ENCODE data around the gene FGF23. TPM values are rescaled to one million over a fixed set of nuclear protein-coding genes. Genes with fewer than 3 reads are reported as not detected.
A peak's percentile ranks its signal among the peaks of the same experiment; 100 is the strongest.
"Not testable (repeated sequence)": the region's sequence is repeated elsewhere in the genome, so short reads cannot be mapped to it uniquely, and the experiment has no call there.

FGF23 gene
- polyA plus RNA-seq (ENCODE audit: insufficient read length) = 0.19 TPM

DNA sequence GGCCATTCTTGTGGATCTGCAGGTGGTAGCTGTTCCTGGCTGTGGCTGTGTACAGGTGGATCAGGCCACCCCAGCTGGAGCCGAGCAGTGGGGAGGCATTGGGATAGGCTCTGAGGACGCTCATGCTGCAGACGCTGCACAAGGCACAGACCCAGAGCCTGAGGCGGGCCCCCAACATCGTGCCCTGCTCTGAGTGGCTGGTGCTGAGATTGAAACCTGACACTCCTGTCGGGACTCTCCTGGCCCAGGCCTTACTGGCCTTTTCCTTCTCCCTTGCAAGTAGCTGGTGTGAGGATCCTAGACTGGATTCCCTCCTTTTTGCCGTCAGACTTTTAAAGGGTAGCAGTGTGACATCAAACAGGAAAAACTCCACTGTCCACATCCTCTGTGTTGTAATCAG lies at the start of gene FGF23:
Gene FGF23, minus strand, starts transcription at position 308 of the 400 bp plus-strand sequence. Its CDS starts 130 bp downstream, at position 178.
- peak; percentile 16 for DNase-seq (ENCODE audit: low read depth)

DNA sequence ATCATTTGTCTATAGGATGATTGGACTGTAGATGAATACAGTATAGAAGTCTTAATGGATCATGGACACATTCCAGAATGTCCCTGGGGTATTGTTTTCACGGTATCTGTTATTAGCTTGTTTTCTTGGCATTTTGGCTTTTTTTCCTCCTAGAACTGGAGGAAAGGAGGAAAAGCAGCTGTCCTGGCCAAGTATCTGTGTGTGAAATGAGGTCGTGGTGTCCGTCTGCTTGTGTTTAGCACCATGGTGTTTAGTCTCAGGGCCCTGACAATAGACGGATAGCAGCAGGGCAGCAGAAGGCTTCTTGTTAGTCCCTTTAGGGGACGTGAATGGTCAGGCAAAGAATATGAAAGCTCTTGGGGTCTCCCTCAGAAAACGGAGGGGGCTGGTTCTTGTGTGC lies 44.9 kb upstream of the FGF23 start:
- no peak for DNase-seq (ENCODE audit: low read depth)

DNA sequence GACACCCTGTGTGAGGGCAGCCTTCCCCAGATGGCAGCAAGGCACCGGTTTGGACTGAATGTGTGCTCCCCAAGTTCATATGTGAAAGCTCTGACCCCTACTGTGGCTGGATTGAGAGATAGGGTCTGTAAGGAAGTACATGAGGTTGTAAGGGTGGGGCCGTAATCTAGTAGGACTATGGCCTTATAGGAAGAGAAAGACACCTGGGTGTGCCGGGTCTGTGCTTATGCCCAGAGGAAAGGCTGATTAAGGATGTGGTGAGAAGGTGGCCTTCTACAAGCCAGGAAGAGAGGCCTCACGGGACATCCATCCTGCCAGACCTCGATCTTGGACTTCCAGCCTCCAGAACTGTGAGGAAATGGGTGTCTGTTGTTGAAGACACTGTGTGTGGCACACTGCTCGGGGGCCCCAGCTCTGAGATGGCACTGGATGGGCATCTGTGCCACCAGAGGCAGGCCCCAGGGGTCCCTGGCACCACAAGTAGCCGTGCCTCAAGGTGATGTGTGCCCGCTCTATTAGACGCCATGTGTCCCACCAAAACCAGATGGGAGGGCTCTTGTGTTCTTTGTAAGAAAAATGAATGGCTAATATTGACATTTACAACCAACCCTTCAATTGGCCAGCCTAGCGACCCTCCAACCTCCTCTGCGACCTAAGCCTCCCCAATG lies 44.1 kb upstream of the FGF23 start:
- no peak for DNase-seq (ENCODE audit: low read depth)

DNA sequence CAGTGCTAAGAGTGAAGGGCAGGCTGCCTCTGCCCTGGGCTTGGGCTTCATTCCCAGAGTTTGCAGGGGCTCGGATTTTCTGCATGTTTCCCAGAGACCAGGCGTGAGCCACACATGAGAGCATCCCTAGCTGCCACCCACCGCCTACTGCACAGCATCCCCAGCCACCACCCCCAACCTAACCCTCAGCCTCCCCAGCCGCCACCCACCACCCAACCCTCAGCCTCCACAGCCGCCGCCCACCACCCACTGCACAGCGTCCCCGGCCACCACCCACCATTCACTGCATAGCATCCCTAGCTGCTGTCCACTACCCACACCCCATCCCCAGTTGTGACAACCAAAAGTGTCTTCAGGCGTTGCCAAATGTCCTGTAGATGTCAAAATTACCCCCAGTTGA lies 43.5 kb upstream of the FGF23 start:
- DNase-seq (ENCODE audit: low read depth) = no peak

DNA sequence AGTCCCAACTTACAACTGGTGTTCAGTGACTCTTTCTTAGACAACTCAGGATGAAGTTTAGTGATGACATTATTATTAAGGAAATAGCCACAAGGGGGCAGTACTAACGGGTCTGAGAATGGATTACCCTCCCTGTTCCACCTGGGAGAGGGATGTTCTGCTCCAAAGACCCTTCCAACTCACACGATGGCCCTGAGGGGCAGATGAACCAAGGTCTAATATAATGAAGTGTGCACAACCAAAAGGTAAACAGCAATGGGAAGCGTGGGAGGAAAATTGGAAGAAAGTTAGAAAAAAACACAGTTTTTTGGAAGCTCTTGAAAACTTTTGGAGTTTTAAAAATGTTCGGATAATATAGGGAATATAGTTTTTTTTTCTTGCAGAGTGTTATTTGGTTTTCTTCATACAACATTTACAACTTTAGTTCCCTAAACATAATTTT lies 42.1 kb upstream of the FGF23 start:
- no peak for DNase-seq (ENCODE audit: low read depth)

DNA sequence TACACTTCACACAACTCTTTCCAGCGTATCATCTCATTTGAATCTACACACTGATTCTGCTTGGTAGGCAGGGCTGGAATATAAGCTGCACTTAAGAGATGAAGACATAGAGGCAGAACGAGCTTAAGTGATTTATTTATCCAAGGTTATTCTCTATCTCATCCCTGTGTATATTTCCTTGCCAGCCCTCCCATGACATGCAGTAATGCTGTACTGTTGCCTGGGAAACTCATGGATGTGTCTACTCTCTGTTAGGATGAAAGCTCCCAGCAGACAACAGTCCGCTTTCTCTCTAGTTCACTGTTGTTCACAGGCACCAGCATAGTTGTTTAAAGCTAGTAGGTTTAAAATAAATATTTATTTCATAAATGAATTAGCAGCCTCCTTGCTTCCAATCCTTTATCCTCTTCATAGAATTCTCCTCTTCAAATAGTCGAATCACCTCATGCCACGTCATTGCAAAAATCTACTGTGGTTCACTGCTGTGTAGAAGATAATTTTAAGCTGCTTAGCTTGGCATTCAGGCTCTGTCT lies 40.7 kb upstream of the FGF23 start:
- no peak for DNase-seq (ENCODE audit: low read depth)

DNA sequence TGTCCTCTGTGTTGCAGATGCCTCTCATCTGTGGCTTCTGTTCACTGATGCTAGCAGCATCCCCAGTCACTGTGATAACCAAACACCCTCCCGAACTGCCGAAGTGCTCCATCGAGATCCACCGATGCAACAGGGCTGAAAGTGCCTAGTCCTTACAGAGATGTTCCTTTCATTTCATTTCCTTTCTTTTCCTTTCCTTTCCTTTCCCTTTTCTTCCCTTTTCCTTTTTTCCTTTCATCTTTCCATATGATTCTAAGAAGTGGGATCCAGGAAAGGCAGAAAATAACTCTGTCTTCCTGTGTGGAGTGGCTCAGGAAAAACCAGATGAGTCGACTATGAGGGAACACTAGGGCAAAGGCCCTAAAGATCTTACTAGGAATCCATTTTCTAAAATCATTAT lies 39.4 kb upstream of the FGF23 start:
- no peak for DNase-seq (ENCODE audit: low read depth)

DNA sequence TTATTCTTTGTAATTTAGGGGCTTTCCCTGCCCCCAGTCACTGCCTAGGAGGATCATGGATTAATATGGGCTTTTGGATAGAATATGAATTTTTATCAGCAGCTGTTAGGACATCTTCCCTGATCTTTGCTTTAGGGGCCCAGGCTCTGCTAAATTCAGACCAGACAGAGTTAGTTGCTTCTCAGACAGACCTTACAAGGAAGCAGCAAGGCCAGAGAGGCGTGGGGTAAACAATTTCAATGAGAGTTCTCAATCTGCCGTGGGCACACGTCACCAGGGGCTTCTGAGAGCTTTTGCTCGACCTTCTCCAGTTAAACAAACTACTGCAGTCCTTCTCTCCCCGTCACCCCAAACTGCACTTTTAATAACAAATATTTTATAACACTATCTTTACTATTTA lies 38.4 kb upstream of the FGF23 start:
- no peak for DNase-seq (ENCODE audit: low read depth)

DNA sequence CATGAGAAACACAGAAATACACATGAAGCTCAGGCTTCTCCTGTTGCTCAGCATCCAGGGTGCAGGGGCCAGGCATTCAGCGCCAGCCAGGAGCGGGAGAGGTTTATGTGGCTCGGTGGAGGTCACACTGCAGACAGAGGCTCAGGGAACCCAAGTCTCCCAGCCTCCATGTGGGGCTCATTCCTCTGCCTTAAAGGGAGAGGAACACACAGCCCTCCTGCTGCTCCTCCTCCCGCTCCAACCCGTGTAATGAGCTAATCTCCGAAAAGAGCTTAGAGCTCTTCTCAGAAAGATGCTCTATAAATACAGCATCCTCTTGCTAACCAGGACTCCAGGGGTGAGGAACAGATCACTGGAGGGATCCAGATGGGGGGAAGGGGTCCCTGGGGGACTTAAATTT lies 37.9 kb upstream of the FGF23 start:
- DNase-seq (ENCODE audit: low read depth) = no peak

DNA sequence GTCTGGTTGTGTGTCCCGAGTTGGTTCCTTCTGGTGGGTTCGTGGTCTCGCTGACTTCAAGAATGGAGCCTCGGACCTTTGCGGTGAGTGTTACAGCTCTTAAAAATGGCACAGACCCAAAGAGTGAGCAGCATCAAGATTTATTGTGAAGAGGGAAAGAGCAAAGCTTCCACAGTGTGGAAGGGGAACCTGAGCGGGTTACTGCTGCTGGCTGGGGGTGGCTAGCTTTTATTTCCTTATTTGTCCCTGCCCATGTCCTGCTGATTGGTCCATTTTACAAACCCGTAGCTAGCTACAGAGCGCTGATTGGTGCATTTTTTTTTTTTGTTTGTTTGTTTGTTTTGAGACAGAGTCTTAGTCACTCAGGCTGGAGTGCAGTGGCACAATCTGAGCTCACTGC lies 36.8 kb upstream of the FGF23 start:
- DNase-seq (ENCODE audit: low read depth) = no peak

DNA sequence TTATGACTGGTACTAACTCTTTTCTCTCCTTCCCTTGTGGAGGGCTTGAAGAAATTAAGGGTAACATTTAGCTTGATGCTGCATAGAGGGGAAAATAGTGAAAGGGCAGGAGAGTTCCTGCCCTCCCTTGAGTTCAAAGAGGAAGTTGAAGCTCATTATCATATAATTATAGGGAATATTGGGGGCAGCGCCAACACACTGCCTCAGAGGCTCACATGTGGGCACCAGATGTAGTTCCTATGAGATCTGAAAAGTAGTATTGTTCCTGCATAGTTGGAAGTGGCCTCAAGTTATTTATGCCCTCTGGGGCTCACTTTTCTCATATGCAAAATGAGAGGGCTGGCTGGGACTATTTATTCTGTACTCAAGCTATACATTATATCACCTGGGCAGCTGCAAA lies 33.0 kb upstream of the FGF23 start:
- no peak for DNase-seq (ENCODE audit: low read depth)

DNA sequence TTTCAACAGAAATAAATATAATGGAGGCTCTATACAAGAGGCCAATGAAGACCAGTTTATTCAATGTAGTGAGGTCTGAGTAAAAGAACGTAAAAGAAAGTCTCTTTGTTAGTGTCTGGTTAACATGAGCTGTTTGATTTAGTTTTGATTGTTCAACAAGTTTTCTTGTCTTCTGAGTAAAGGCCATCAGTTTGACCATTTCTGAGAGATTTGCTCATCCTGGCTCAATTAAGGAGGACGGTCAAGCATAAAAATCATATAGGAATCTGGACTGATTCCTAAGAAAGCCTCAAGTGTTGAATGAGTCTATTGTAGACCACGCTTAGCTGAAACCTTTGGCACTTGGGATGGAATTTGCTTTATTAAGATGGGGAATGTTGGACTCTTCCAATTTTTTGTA lies 32.5 kb upstream of the FGF23 start:
- no peak for DNase-seq (ENCODE audit: low read depth)

DNA sequence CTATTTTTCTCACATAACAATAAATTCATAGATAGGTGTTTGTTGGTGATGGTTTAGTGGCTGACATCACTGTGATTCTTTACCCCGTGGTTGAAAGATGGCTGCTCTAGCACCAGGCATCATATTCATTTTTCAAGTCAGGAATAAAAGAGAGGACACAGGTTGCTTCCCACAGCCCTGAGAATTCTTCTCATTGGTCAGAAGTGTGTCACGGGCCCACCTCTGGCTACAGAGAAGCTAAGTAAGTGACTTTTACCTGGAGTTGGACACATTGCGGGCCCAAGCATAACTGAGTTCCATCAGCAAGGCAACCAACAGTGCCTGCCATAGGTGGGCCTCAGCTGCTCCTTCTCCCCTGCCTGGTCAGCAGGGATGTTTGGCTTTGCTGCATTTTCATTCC lies 27.6 kb upstream of the FGF23 start:
- DNase-seq (ENCODE audit: low read depth) = no peak

DNA sequence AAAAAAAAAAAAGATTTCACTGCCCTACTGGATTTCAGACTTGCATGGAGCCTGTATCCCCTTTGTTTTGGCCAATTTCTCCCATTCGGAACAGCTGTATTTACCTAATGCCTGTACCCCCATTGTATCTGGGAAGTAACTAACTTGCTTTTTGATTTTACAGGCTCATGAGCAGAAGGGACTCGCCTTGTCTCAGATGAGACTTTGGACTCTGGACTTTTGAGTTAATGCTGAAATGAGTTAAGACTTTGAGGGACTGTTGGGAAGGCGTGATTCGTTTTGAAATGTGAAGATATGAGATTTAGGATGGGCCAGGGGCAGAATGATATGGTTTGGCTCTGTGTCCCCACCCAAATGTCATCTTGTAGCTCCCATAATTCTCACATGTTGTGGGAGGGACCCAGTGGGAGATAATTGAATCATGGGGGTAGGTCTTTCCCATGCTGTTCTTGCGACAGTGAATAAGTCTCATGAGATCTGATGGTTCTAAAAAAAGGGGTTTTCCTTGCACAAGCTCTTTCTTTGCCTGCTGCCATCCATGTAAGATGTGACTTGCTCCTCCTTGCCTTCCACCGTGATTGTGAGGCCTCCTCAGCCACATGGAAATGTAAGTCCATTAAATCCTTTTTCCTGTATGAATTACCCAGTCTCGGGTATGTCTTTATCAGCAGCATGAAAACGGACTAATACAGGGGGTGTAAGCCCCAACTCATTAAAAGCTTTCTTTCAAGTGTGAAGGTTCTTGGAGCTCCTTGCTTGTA lies 25.5 kb upstream of the FGF23 start:
- DNase-seq (ENCODE audit: low read depth) = not testable (repeated sequence)

DNA sequence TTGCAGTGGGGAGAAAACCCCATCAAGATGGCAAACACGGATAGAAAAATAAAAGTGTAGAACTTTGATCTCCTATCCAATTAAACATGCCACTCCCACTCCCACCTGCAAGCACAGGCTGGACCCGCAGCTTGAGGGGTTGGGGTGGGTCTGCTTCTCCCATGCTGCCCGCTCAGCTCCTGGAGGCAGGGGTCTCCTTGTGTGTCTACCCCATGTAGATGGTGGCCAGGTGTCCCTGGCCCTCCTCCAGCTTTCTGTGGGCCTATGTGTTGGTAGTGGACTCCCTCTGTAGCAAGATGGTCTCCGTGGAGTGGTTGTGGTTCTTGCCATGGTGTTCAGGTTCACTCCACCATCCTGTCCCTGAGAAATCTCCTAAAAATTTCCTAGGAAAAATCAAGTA lies 23.5 kb upstream of the FGF23 start:
- DNase-seq (ENCODE audit: low read depth) = no peak

DNA sequence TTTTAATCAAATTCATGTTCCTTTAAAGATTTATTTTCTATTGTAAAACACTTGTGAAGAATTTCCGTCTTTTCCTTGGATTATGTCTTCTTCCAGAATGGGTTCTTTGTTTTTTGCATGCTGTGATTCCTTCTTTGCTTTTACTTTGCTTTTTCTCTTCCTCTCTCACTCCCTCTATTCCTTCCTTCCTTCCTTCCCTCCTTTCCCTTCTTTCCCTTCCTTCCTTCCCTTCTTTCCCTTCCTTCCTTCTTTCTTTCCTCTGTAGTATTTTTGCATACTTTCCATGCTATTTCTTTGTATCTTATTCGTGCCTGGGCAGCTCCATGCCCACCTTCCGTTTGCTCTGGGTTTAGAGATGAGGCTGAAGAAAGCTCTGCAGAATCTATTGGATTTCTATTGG lies 21.6 kb upstream of the FGF23 start:
- no peak for DNase-seq (ENCODE audit: low read depth)

DNA sequence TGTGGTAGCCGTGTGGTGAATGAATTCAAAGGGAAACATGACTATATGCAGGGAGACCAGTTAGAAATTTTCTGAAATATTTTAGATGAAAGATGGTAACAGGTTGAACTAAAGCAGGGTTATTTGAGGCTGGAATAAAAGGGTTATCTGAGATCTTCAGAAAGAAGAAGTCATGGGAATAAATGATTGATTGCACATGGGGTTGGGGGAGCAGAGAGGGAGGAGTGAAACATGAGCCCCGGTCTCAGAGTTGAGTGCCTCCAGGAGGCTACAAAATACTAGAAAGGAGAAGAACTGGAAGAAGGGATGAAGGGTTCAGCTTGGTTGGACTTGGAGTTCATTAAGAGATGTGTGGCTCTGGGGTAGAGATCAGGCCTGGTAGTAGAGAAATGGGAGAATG lies 16.3 kb upstream of the FGF23 start:
- no peak for DNase-seq (ENCODE audit: low read depth)

DNA sequence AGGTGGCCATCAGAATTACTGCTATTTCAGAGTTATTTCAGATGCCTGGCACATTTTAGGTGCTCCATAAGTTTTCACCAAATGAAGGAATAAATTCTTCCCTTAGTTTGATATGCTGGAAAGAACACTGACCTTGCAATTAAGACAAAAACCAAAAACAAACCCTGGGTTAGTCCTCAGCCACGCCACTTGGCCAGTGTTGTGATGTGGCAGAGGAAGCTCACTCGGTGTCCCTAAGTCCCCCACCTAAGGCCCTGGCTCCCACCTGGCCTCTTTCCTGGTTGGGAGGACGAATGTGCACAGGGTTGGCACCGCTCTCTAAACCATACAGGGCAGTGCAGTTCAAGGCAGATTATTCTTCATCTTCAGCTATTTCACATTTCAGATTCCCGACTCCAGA lies 13.7 kb upstream of the FGF23 start:
- no peak for DNase-seq (ENCODE audit: low read depth)

DNA sequence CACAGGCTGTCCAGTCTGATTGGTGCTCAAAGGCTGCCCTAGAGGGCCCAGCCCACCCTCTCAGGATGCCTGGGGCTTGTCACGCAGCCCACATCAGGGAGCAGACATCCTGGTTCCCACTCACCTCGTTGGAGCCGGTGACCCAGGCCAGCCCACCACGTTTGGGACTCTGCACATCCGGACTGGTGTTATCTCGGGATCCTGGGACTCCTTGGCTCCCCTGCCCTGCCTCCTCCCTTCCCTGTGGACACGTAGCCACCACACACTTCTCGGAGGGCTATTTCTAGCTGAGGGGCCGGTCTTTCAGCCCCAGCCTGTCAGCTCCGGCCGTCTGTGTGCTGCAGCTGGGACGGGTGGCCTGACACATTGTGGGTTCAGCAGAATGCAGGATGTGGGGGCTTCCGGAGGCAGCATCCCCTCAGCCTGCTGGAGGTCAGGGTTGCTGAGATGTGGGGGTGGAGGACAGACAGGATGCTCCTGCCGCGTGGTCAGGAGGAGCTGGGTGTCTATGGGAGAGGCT lies 12.8 kb upstream of the FGF23 start:
- DNase-seq (ENCODE audit: low read depth) = no peak

DNA sequence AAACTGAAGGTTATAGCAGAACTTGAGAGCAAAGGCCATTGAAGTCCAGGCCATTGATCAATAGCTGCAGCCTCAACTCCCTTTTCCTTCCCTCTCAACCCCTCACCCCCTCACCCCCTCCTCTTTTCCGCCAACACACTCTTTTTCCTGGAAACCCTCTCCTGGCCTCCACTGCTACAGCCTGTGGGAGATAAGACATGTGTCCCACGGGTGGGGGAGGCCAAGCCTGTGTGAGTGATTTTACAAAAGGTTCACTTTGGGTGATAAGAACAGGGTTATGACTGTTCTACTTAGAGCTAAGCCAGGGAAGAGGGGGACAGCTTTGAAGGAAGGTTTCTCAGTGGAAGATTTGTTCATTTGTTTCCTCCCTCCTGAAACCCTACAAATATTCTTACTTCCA lies 9.2 kb upstream of the FGF23 start:
- DNase-seq (ENCODE audit: low read depth) = no peak

DNA sequence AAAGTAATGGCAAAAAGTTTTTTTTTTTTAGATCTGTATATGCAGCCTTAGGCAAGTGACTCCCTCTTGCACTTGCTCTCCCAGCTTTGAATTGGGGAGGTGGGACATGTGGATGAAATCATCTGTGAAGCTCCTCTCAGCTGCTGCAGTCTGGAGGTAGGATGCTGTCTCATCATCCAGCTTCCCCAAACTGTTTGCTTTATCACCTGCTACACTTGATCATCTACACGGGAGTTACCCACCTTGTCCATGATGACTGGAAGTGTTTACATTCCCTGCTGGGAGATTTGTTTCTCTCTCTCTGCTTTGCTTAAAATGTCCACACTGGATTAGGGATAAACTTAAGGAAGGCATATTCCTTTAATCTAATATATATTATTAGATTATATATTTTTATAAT lies 8.5 kb upstream of the FGF23 start:
- DNase-seq (ENCODE audit: low read depth) = no peak

DNA sequence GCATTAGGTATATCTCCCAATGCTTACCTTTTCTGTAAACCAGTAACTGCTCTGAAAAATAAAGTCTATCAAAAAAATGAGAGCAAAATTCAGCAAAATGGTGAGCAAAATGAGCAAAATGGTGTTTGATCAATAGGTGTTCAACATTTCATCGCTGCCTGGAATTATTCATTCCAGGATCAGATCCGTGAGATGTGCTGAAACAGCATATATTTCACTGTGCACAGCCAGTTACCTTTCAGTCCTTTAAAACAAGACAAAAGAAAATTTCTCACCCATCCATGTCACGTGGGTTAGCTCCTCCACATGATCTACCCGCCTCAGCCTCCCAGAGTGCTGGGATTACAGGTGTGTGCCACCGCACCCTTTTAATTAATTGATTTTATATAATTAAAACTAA lies 8.1 kb upstream of the FGF23 start:
- DNase-seq (ENCODE audit: low read depth) = no peak

DNA sequence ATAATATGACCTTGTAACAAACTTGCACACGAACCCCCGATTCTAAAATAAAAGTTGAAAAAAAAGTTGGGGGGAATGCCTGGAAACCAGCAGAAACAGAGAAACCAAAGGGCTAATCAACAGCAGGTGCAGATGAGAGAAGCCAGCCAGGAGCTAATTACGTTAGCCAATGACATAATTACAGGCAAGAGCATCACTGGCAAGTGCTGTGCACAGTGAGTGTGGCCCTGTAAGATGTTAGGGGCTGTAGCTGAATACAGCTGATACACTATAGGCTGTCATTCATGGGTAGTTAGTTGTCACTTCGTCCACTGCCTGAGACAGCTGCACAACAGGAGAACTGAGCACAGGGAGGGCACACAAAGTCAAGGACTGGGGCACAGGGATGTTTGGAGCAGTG lies 7.3 kb upstream of the FGF23 start:
- no peak for DNase-seq (ENCODE audit: low read depth)

Data from forelimb muscle (tissue), 1 donor.